ENCODE data around the gene SH3BGRL.
"Not testable (repeated sequence)": the region's sequence is repeated elsewhere in the genome, so short reads cannot be mapped to it uniquely, and the experiment has no call there.

GRCh38 chrX:81345296-81345695 is 143.4 kb downstream of the SH3BGRL start:
- TF ChIP-seq EZH2 (IDR thresholded peaks at IDR 0.05; ENCODE audit: borderline replicate concordance, insufficient read depth, low read depth, low read length, poor library complexity, severe bottlenecking); CTCF (IDR thresholded peaks at IDR 0.05): not testable (repeated sequence)

Measured in B cell (primary cell).